Thyroid gland (tissue), 4 donors: ENCODE data around the gene CLMN.

Source experiments
- CTCF ChIP-seq, 6 experiments: fragments of 200-600 bp in 3 of 6; fragments of 450-650 bp in 3 of 6; sonication (generic) in 3 of 6; IDR thresholded peaks; one replicate each; pipeline ENCODE4 v1.5.1; 2016 to 2019; ENCODE audit warnings: antibody characterized with exemption in 6 of 6, mild to moderate bottlenecking in 2 of 6, inconsistent platforms in 1 of 6, moderate library complexity in 1 of 6
- POLR2A ChIP-seq, 2 donors: fragments of 450-650 bp; IDR thresholded peaks; one replicate each; pipeline ENCODE4 v1.6.1; 2017; ENCODE audit warnings: antibody characterized with exemption in 2 of 2, mild to moderate bottlenecking in 2 of 2, moderate library complexity in 1 of 2

- TF ChIP-seq POLR2A (IDR thresholded peaks at IDR 0.05): no peak
- no peak for TF ChIP-seq CTCF (IDR thresholded peaks at IDR 0.05)
Observed at GRCh38 chr14:95180966-95181741, 138.6 kb downstream of the CLMN start.
